ENCODE results near the gene GHRH.

GHRH gene

DNA sequence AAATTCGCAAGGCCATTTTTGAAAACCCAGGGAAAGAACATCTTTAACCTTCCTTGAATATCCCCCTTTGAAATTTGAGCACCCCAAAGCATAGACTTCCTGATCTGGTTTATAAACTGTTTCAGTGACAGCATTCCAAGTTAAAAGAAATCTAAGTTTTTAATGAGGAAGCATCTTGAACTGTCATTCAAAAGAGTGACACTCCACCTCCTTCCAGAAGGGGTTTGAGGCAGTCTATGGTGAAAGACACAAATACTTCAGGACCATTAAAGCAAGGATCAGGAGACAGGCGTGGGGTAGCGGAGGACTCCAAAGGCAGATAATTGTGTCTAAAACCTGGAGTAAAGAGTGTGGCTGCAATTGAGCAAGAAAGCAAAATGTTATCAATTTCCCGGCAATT is 691 bp downstream of the GHRH start:
- no peak for DNase-seq

DNA sequence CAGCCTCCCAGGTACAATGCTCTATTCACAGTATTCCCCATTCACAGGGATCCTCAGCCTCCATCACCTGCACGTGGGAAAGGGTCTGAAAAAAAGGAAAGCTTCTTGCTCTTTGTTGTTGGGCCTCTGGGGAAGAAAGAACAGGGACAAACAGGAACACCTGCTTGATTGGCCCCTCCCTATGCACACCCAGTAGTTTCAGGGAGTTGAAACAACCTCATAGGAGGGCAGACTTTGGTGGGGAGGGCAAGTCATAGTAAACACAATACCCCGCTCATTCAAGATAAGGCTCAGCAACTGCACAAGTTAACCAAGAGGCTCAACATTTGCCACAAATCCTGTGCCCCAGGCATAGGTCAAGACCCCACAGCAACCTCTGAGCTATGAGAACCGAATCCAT is 1.7 kb downstream of the GHRH start:
- no peak for DNase-seq

DNA sequence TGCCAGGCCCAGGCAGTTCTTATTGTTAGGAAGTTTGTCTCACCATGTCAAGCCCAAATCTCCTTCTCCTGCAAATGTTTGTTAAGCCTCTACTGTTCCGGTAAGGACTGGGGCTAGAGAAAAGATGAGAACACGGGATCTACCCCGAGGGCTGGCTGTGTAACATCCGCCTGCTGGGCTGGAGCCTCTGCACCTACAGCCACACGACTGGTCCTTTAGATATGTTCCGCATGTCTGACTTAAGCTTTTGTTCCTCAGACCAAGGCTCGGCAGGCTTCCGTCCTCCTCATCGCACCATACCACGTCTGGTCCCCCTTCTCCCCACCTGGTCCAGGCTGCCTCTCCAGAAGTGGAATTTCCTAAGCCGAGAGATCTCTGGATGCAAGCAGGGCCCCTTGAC is 2.6 kb downstream of the GHRH start:
- no peak for DNase-seq

DNA sequence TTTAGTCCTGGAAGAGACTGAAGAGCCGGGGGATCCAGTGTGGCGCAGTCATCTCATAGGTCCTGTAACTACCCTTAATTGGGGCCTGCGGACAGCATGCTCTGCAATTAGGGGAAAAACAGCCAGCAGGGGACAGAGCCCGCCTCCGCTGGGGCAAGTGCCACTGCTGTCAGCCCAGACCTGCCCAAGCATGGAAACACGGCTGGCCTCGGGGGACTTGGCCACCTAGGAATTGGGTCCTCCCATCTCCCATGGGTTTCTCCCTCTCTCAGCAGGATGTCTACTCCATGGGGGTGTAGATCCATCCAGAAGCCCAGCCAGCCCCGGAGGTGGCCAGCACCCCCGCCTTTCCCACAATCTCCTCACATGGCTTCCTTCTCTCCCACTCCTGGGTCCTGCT is 3.6 kb downstream of the GHRH start:
- no peak for DNase-seq

DNA sequence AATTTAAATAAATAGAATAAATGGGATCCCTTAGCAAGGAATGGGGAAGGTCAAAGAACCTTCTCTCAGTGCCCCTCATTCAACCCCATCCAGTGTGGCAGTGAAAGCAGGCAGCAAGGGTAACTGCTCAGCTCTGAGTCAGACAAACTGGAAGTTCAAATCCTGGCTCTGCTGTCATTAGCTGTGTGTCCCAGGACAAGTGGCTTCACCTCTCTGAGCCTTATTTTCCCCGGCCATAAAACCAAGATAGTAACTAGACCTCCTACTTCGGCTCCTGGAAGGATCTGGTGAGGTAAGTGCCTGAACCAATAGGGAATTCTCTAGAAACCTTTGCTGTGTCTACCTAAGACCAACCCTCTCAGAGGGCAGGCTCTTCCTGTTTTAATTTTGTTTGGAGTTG is 4.1 kb downstream of the GHRH start:
- no peak for DNase-seq

DNA sequence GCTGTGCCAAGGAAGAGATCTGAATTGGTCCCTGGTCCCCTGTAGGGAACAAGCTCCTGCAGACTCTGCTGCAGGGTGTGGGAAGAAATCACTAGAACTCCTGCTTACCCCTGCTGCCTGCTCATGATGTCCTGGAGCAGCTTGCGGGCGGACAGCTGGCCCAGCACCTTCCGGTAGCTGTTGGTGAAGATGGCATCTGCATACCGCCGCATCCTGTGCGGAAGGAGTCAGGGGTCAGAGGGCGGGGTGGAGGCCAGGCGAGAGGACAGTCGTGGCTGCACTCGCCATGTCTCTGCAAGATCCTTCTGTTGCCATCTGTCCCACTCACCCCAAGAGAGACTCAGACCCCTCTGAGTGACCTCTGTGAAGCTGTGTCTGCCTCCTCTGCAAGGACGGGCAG is 5.3 kb downstream of the GHRH start:
- DNase-seq: no peak

DNA sequence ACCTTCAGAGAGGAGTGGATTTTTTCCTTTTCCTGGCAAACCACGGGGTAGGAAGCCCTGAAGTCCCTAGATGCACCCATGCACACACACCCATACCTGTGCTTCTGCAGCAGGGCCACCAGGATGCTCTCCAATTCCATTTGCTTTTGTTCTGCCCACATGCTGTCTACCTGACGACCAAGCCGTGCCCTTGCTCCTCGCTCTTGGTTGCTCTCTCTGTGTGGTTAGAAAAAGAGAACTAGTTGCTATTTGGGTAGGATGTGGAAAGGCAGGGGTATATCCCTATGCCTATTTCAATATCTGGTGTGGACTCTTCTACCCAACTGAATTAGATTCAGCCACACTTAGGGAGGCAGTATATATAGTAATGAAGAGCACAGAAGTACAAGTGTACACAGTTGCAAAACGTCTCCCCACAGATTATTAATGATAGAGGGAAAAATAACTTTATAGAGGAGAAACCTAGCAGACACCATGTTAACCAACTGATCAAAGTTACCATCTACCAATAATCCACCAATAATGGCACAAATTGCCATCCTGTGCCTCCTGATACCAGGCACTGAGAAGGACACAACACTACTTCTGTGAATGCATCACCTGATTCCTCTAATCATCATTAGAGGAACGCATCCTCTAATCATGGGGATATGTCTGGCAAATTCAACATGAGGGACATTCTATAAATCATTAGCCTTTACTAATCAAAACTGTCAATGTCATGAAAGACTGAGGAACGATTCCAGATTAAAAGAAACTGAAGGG is 7.3 kb downstream of the GHRH start:
- no peak for DNase-seq

DNA sequence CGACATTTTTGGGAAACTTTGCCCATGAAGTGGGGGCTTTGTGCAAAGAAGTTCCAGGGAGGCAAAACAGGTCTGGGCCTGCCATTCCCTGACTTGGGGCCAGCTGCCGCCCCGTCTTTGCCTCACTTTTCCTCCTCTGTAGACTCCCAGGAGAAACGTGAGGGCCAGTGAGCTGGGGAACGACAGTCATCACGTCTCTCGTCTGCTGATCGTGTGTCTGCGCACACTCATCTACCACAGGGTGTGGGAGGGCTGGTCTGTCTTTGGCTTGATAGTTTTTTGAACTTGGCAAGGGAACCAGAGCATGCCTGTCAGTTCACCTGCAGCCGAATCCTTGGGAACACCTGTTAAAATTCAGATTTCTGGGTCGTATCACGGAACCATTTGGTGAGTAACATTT is 8.5 kb downstream of the GHRH start:
- DNase-seq: no peak

DNA sequence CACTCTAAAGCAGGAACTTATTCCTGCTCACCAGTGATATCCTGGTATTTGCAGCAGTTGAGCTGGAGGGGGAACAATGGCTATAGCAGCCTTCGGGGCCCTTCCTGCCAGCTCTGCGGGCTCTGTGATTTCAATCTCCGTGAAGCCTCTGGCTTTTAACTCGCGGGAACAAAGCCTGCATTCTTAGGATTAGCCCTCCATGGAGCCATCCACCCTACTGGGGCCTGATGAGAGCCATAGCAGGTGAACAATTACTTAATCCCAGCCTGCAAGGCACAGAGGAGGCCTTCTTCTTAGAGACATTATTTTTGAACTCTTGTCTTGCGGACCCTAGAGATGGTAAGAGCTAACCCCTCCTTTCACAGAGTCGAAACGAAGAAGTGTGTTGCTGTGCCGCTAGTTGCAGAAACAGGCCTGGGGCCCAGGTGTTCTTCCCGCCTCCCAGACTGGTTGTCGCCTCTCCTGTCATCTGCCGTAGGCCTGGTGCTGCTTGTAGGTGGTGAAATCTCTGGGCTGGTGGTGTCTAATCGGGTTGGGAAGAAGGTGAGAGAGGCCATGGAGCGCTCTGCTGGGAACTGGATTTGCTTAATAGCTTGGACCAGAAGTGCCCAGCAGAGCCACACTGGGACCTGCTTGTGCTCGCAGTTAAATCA is 9.7 kb downstream of the GHRH start:
- DNase-seq: no peak

DNA sequence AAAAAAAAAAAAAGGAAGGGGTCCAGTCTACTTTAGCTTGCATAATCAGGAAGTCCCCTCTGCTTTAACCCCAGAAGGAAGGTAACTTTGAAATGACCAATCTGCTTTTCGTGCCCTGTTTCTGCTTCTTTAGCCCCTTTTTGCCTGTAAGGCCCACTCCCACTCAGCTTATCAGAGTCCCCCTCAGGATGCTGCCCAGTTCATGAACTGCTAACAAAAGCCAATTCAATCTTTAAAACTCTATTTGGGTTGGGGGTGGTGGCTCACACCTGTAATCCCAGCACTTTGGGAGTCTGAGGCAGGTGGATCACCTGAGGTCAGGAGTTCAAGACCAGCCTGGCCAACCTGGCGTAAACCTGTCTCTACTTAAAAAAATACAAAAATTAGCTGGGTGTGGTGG is 12.3 kb downstream of the GHRH start:
- DNase-seq: no peak

DNA sequence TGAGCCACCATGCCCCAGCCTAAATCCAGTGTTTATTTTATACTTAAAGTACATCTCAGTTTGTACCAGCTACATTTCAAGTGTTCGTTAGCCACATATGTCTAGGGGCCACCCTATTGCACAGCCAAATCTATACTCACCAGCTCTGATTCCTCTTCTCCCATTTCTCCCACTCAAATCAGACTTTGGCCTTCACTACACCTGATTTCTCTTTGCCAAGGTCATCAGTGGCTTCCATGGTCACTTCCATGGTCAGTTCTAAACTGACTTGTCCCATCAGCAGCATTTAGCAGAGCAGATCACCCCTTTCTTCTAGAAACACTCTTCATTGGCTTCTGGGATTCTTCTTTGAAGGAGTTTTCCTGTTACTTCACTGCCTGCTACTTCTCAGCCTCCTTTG is 14.1 kb downstream of the GHRH start:
- no peak for DNase-seq

DNA sequence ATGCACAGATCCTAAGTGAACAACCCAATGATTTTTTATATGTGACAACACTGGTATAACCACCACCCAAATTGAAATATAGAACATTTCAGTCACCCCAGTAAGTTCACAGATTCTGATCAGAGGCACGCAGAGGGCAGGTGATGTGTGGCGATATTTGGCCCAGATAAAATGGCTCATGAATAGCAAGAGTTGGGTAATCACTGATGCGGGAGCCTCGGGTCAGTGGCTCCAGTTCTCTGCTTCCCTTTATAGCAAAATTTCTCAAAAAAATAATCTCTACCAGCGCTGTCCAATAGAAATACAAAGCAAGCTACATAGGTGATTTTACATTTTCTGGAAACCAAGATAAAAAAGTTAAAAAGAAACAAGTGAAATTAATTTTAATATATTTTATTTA is 14.9 kb downstream of the GHRH start:
- DNase-seq: no peak

DNA sequence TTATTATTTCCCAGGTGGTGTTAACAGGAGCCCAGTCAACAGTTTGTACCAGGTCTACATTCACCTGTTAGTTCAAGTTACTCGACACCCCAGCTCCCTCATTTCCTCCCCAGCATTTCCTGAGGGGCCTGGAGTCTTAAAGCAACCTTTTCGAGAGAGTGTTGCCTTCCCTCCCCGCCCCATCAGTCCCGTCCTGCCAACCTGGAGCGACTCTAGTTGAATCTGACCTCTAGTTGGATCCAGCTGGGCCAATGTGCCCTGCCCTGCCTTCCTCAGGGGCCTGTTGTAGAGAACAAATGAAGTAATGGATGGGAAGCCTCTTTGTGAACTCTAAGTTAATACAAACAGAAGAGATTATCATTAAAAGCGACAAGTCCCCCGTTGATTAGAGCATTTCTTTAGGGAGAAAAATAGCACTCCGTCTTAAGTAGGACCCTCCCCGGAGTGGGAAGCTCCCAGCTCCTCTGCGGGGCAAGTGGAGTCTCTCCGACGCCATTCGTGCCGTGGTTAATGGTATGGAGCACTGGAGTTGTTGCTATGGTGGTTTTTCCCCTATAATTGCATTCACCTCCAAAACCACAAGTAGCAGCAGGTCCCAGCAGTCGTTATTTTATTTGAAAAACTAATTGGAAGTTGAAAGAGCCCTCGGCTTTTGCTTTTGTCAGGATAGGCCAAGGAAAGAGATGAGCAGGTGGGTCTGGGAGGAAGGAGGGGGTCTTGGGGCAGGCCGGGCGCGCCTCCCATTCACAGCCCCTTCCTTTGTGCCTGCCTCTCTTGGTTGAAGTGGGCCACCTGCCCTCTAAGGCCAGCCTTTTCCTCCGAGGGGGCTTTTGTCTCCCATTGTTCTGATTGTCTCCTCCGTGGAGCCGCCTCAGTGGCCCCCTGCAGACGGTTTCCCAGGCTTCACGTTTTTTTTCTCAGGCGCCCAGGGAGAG is 16.1 kb downstream of the GHRH start:
- DNase-seq: no peak

DNA sequence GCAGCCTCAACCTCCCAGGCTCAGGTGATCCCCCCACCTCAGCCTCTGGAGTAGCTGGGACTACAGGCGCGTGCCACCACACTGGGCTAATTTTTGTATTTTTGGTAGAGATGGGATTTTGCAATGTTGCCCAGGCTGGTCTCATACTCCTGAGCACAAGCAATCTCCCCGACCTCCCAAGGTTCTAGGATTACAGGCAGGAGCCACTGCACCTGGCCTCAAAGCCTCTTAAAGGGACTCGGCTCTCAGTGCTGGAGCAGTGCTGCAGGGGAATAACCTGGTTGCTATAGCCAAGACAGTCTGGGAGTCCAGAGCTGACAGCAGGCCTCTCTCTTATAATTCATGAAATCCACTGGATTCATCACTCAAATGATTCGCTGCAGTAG is 17.0 kb downstream of the GHRH start:
- no peak for DNase-seq

DNA sequence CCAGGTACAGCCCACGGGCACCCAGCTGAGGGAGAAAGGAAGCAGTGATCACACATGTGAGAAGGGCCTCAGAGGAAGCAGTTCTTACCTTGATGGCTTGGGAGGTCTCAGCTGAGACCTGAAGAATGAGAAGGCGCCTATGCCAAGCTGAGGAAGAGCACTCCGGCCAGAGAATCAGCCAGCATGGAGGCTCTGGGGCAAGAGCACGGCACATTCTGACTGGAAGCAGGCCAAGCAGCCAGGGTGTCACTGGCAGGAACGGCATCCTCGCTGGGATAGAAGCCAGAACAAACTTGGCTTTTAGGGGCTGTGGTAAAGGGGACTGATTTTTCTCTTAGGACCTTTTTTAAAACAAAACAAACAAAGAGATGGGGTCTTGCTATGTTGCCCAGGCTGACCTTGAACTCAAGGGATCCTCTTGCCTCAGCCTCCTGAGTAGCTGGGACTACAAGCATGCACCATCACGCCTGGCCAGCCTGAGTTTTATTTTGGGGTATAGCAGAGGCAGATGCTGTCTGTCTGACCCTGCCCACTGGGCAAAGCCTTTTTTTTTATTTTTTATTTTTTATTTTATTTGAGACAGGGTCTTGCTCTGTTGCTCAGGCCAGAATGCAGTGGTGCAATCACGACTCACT is 17.6 kb downstream of the GHRH start:
- no peak for DNase-seq

DNA sequence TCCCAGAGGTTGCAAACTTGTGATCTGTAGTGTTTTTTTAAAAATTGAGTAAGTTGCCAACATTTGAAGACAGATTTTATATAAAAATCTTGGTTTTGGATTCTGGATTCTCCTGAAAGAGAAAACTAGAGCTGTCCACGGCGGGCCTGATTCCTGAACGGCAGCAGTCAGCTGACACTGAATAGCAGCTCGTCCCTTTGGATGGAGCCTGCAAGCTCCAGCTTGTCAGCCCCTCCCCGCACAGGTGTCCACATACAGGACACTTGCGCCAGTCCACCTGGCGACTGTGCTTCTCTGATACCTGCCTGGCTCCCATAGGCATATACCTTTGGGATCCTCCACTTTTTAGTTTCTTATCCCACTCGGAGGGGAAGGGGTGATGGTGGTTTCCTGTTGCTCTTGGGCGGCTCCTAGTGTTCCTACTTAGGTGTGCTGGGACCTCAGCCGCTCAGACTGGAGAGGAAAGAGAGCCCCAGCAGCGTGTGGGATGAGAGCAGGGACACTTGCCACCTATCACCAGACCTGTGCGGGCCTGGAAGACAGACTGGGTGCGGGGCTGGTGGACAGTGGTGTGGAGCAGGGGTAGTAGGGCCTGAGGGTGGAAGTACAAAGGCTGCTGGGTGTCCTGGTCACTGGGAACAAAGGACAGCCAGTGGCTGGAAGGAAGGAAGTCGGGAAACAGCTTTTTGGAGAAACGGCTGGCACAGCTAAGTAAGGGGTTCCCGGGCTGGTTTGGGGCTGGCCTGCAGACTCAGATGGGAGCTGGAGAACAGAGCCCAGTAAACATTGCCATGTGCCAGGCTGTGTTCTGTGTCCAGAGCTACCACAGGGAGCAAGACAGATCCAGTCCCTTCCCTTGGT is 18.3 kb downstream of the GHRH start:
- DNase-seq: no peak

DNA sequence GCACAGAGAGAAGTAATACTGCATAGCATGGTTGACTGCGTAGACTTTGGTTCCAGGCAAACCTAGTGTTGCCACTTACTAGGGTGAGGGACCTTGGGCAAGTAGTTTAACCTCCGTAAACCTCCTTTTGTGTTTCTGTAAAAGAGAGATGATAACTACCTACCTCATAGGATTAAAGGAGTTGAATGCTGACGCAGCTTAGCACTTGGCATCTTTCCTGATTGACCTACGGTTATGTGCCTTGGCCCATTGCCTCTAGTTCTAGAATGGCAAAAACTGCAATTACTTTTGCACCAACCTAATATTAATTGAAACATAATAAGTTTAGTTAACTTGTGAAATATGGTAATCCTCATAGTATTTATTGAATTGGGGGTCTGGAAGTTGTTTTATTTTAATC is 19.1 kb downstream of the GHRH start:
- DNase-seq: no peak

DNA sequence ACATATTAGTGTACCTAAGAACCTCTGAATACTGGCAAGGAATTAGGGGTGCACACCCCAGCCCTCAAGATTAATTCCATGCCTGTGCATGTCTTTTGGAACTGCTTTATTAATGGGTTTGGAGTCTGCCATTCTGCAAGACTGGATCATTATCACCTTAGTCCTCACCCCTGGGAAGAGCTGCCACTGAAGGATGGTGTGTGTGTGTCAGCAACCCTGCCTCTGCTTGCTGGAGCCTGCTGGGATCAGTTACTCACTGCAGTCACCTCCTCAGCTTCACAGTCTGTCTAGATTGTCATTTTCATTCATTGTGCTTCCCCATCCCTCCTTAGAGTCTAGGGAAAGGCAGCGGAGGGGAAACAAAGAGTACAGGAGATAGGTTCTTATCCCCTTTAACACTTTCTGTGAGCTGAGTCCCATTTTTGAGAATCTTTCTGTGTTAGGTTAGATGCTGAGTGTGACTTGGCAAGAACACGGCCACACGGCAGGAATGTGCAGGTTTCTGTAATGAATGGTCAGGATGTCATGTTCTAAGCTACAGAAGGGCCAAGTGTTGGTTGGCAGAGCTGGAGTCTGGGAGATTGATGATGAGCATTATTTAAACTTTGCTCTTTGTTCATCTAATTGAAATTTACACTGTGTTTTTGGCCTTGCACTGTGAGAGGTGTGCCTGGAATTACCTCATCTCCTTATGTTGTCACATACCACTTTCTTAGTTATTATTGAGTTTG is 21.1 kb downstream of the GHRH start:
- DNase-seq: no peak

DNA sequence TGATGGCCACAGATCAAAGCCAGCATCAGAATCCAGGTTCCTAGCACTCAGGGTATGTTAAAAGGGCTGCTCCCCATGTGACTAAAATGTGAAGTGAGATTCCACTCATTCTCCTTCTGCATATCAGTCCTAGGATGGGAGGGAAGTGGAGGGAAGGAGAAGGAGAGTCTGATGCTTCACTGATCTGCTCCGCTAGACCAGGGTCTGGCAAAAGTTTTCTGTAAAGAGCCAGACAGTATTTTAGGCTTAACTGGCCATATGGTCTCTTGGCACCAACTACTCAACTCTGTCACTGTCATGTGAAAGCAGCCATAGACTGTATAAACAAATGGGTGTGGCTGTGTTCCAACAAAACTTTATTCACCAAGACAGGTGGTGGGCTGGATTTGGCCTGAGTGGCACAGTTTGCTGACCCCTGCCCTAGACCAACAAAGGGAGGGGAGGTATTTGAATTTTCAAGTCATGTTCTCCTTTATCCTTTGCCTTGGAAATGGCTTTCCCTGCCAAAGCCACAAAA is 22.6 kb downstream of the GHRH start:
- DNase-seq: no peak

DNA sequence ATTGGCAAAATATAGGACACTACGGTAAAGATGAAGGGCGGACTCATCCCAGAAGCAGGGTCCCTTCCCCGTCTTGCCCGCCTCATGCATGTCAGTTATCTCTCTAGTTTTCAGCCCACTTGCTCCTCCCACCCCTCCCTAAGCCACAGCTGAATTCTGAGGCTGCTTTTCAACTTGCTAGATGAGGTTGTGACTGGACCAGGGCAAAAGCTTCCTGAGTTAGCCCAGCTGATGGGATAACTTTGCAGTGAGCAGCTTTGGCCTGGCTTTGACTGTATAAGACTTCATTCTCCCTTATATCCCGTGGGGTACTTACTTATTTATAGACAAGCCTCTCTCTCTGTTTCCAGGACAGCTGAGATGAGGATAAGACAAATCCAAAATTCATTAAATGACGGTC is 23.2 kb downstream of the GHRH start:
- DNase-seq: no peak

DNA sequence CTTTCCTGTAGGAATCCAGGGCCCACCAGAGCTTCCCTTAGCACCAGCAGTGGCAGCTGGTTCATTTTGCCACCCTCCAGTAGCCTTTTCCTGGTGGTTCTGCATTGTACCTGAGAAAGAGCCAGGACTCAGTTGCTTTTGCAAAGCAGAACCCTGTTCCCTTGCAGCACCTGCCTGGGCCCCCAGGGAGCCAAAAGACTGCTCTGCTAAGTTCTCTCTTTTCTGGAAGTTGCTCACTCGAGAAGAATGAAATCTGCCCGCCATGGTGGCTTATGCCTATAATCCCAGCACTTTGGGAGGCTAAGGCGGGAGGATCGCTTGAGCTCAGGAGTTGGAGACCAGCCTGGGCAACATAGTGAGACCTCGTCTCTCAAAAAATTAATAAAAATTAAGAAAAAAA is 24.0 kb downstream of the GHRH start:
- no peak for DNase-seq
